Posterior cingulate gyrus (tissue), 11 donors: ENCODE data around the gene TBC1D21.
A peak's percentile ranks its signal among the peaks of the same experiment; 100 is the strongest.

Experiments used
- DNase-seq, 10 donors: peaks; one replicate each; pipeline versions ENCODE4 v3.0.0 to v3.0.0-alpha.2; 2020 to 2021; ENCODE audit warnings: mixed read lengths in 3 of 10
- intact Hi-C: fragments of 100-400 bp; cut with DNase I; formaldehyde crosslinking; loops from one replicate; pipeline ENCODE4 v1.15.1; 2023

Gene TBC1D21

GRCh38 chr15:73886717-73887345, 13.5 kb downstream of the TBC1D21 start:
- DNase-seq = peak in 1 of 10 donors; percentile 38
- intact Hi-C loops = no loop called here

- intact Hi-C loops = no loop called here
- no peak for DNase-seq
Observed at GRCh38 chr15:73887481-73887880, 14.1 kb downstream of the TBC1D21 start.

GRCh38 chr15:73888224-73889041, 15.1 kb downstream of the TBC1D21 start:
- intact Hi-C loops = no loop called here
- DNase-seq = no peak

- DNase-seq = no peak
- intact Hi-C loops = no loop called here
Observed at GRCh38 chr15:73889053-73889761, 15.8 kb downstream of the TBC1D21 start.

- intact Hi-C loops = no loop called here
- DNase-seq = no peak
Observed at GRCh38 chr15:73889762-73890124, 16.4 kb downstream of the TBC1D21 start.

- peak in 1 of 10 donors; percentile 81 for DNase-seq
- intact Hi-C loops = no loop called here
Observed at GRCh38 chr15:73891328-73892315, 18.3 kb downstream of the TBC1D21 start.

GRCh38 chr15:73892446-73893226, 19.3 kb downstream of the TBC1D21 start:
- no peak for DNase-seq
- intact Hi-C loops = no loop called here

- intact Hi-C loops = no loop called here
- peak in 1 of 10 donors; percentile 79 for DNase-seq
Observed at GRCh38 chr15:73894133-73894814, 20.9 kb downstream of the TBC1D21 start.

- DNase-seq = peak in 2 of 10 donors; percentile 13 to 79
- intact Hi-C loops = no loop called here
Observed at GRCh38 chr15:73897441-73898261, 24.3 kb downstream of the TBC1D21 start.

- intact Hi-C loops = no loop called here
- no peak for DNase-seq
Observed at GRCh38 chr15:73899197-73900094, 26.1 kb downstream of the TBC1D21 start.

GRCh38 chr15:73900095-73900712, 26.8 kb downstream of the TBC1D21 start:
- intact Hi-C loops = no loop called here
- no peak for DNase-seq

GRCh38 chr15:73901126-73901810, 27.9 kb downstream of the TBC1D21 start:
- intact Hi-C loops = no loop called here
- DNase-seq = peak in 1 of 10 donors; percentile 24

- peak in 1 of 10 donors; percentile 53 for DNase-seq
- intact Hi-C loops = no loop called here
Observed at GRCh38 chr15:73902121-73903020, 29.0 kb downstream of the TBC1D21 start.

- intact Hi-C loops = no loop called here
- peak in 2 of 10 donors; percentile 29 to 59 for DNase-seq
Observed at GRCh38 chr15:73904026-73904815, 30.9 kb downstream of the TBC1D21 start.
